WI38 (cell line): Measurements from ENCODE around the gene APOBEC3B.

ENCODE experiments used
- H3K4me3 ChIP-seq: 2 replicates; pipeline ENCODE4 v1.5.1; 2011; ENCODE audit warnings: low read depth, mild to moderate bottlenecking, control low read depth, low read length
- TF ChIP-seq, protein P1 (sequence below): IDR thresholded peaks from 2 replicates; pipeline ENCODE4 v1.5.1; 2012; ENCODE audit warnings: low read depth, mild to moderate bottlenecking, control low read depth, low read length

The APOBEC3B gene

GRCh38 chr22:38981992-38982927 lies at the start of gene APOBEC3B:
Gene APOBEC3B, plus strand, starts transcription at chr22:38982347. Its CDS starts 107 bp downstream, at chr22:38982454.
- TF ChIP-seq, protein P1, sequence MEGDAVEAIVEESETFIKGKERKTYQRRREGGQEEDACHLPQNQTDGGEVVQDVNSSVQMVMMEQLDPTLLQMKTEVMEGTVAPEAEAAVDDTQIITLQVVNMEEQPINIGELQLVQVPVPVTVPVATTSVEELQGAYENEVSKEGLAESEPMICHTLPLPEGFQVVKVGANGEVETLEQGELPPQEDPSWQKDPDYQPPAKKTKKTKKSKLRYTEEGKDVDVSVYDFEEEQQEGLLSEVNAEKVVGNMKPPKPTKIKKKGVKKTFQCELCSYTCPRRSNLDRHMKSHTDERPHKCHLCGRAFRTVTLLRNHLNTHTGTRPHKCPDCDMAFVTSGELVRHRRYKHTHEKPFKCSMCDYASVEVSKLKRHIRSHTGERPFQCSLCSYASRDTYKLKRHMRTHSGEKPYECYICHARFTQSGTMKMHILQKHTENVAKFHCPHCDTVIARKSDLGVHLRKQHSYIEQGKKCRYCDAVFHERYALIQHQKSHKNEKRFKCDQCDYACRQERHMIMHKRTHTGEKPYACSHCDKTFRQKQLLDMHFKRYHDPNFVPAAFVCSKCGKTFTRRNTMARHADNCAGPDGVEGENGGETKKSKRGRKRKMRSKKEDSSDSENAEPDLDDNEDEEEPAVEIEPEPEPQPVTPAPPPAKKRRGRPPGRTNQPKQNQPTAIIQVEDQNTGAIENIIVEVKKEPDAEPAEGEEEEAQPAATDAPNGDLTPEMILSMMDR = no peak
- peak within 1 kb of the TSS; percentile 56 for H3K4me3 ChIP-seq

- H3K4me3 ChIP-seq = no peak overlapping the region
Measured at GRCh38 chr22:38935023-38935422, 47.1 kb upstream of the APOBEC3B start.

DNA sequence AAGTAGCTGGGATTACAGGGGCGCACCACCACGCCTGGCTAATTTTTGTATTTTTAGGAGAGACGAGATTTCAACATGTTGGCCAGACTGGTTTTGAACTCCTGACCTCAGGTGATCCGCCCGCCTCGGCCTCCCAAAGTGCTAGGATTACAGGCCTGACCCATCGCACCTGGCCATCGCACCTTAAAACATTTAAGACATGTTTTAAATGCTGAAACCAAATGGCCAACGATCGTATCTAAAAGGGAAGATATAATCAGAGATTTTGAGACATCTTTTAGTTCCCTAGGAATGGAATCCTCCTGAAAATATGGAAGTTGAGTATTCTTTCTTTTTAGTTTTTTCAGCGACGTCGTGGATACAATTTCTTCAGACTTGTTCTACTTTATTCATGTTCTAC lies 46.5 kb upstream of the APOBEC3B start:
- no peak overlapping the region for H3K4me3 ChIP-seq
- TF ChIP-seq, protein P1 = no peak

More at GRCh38 chr22:38935023-38935422, 47.1 kb upstream of the APOBEC3B start:
- TF ChIP-seq, protein P1 = no peak

DNA sequence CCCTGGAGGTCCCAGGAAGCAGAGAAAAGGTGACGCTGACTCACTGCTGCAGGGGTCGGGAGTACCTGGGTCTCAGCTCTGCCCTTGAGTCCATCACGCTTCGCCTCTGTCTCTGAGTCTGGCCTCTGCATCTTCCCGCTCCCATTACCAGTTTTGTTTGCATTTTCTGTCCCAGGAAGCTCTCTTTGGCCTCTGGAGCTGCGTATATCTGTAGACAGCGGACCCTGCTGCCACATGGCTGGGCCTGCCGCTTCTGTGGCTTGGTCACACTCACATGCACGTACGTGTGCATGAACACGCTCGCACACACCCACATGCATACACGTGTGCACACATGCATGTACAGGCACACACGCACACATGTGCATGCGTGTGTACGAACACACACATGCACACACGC lies 45.6 kb upstream of the APOBEC3B start:
- TF ChIP-seq, protein P1 = no peak
- H3K4me3 ChIP-seq = no peak overlapping the region

- no peak overlapping the region for H3K4me3 ChIP-seq
- TF ChIP-seq, protein P1 = no peak
Measured at GRCh38 chr22:38937036-38937435, 45.1 kb upstream of the APOBEC3B start.

- H3K4me3 ChIP-seq = no peak overlapping the region
Measured at GRCh38 chr22:38937541-38937940, 44.6 kb upstream of the APOBEC3B start.

More at GRCh38 chr22:38937541-38937940, 44.6 kb upstream of the APOBEC3B start:
- TF ChIP-seq, protein P1 = no peak
